HCT116 (cell line): ENCODE data around the gene ZNF8. TPM values are rescaled to one million over a fixed set of nuclear protein-coding genes. Genes with fewer than 3 reads are reported as not detected.

Source experiments
- ATAC-seq: fragments of 200-7000 bp; cut with Tn5 transposase; 2 replicates; pipeline ENCODE4 v1.9.1; 2020; ENCODE audit warnings: mild to moderate bottlenecking, moderate library complexity
- BruUV-seq: library from RNA; stranded (reverse); fragments of 400-500 nt; replicated peaks from 2 replicates; lab custom pipeline; 2021; lab: Mats Ljungman, UMichigan
- CTCF ChIA-PET: fragments of 300-600 bp; sonication (Branson Sonifier 250); formaldehyde crosslinking; loops from one replicate; lab custom pipeline; 2021; ENCODE audit warnings: antibody characterized with exemption; lab: Charles Lee
- POLR2A ChIA-PET: fragments of 300-600, 350-600 bp; sonication (Branson Sonifier 250); formaldehyde crosslinking; loops from one replicate; lab custom pipeline; 2021; ENCODE audit warnings: antibody characterized with exemption; lab: Charles Lee
- RAD21 ChIA-PET, 2 experiments: fragments of 300-600 bp; sonication (Branson Sonifier 250); formaldehyde crosslinking; loops; one replicate each; lab custom pipeline; 2023; ENCODE audit warnings: low total read pairs in 2 of 2; ENCODE audit not compliant: uncharacterized antibody in 2 of 2, unreplicated experiment in 2 of 2, low non-redundant PET in 1 of 2; lab: Charles Lee
- DNase-seq: peaks from one replicate; pipeline ENCODE4 v3.0.0-alpha.2; 2010; ENCODE audit warnings: low read depth, low spot score
- H2AFZ ChIP-seq: fragments of 200-600 bp; shearing (Covaris generic), sonication (generic); 2 replicates; pipeline ENCODE4 v1.6.1; 2017; ENCODE audit warnings: low read depth, mixed run types, mixed read lengths, antibody characterized with exemption, low read length; ENCODE audit not compliant: poor library complexity, severe bottlenecking
- H3K27ac ChIP-seq: 2 replicates; pipeline ENCODE4 v1.5.1; 2012; ENCODE audit warnings: low read depth, low read length
- H3K27me3 ChIP-seq: fragments of 200-600 bp; sonication (generic); 2 replicates; pipeline ENCODE4 v1.6.1; 2016; ENCODE audit warnings: mixed run types, low read length, mixed read lengths; ENCODE audit not compliant: insufficient read depth
- H3K36me3 ChIP-seq, 2 experiments: fragments of 200-500 bp in 1 of 2; fragments of 200-600 bp in 1 of 2; sonication (Bioruptor generic) in 1 of 2; sonication (generic) in 1 of 2; 2 replicates each; pipeline versions ENCODE4 v1.5.1 to v1.6.1; 2014 to 2016; ENCODE audit warnings: low read length in 2 of 2, inconsistent platforms in 1 of 2, mixed read lengths in 1 of 2, mixed run types in 1 of 2; ENCODE audit not compliant: insufficient read depth in 2 of 2, control insufficient read depth in 1 of 2
- H3K4me1 ChIP-seq, 2 experiments: fragments of 200-600 bp in 1 of 2; sonication (generic) in 1 of 2; 2 replicates each; pipeline versions ENCODE4 v1.5.1 to v1.6.1; 2012 to 2017; ENCODE audit warnings: low read length in 2 of 2, inconsistent platforms in 1 of 2, mild to moderate bottlenecking in 1 of 2, mixed read lengths in 1 of 2, mixed run types in 1 of 2, moderate library complexity in 1 of 2; ENCODE audit not compliant: insufficient read depth in 2 of 2, control insufficient read depth in 1 of 2
- H3K4me2 ChIP-seq: fragments of 200-600 bp; sonication (generic); 2 replicates; pipeline ENCODE4 v1.6.1; 2017; ENCODE audit warnings: mixed run types, low read length, mixed read lengths
- H3K4me3 ChIP-seq, 2 experiments: fragments of 200-600 bp in 1 of 2; sonication (generic) in 1 of 2; replicated peaks in 1 of 2; 2 replicates each; pipeline ENCODE4 v1.5.1; 2011 to 2016; ENCODE audit warnings: low read length in 2 of 2, control low read depth in 1 of 2, low read depth in 1 of 2, mild to moderate bottlenecking in 1 of 2, mixed read lengths in 1 of 2, mixed run types in 1 of 2
- H3K79me2 ChIP-seq: fragments of 200-600 bp; sonication (generic); 2 replicates; pipeline ENCODE4 v1.6.1; 2017; ENCODE audit warnings: mild to moderate bottlenecking, mixed run types, low read length, moderate library complexity, mixed read lengths; ENCODE audit not compliant: insufficient read depth
- H3K9ac ChIP-seq: fragments of 200-600 bp; sonication (generic); 2 replicates; pipeline ENCODE4 v1.6.1; 2016; ENCODE audit warnings: low read length, mixed read lengths
- H3K9me2 ChIP-seq: fragments of 200-600 bp; sonication (generic), shearing (Covaris generic); 2 replicates; pipeline ENCODE4 v1.6.1; 2017; ENCODE audit warnings: mixed run types, mild to moderate bottlenecking, moderate library complexity; ENCODE audit not compliant: insufficient read depth
- H3K9me3 ChIP-seq, 2 experiments: fragments of 200-500 bp in 1 of 2; fragments of 200-600 bp in 1 of 2; sonication (Bioruptor generic) in 1 of 2; sonication (generic) in 1 of 2; 2 replicates each; pipeline ENCODE4 v1.6.1; 2014 to 2017; ENCODE audit warnings: low read length in 2 of 2, mixed read lengths in 2 of 2, inconsistent platforms in 1 of 2, low read depth in 1 of 2, mild to moderate bottlenecking in 1 of 2, mixed run types in 1 of 2, moderate library complexity in 1 of 2; ENCODE audit not compliant: control insufficient read depth in 1 of 2, insufficient read depth in 1 of 2
- H4K20me1 ChIP-seq: fragments of 200-600 bp; sonication (generic), shearing (Covaris generic); 2 replicates; pipeline ENCODE4 v1.6.1; 2017; ENCODE audit warnings: mixed run types, mild to moderate bottlenecking, moderate library complexity; ENCODE audit not compliant: insufficient read depth
- CBX3 ChIP-seq: IDR thresholded peaks from 2 replicates; pipeline ENCODE4 v1.6.1; 2012; ENCODE audit warnings: low read depth
- CTCF ChIP-seq, 3 experiments: fragments of 200-600 bp in 1 of 3; sonication (generic) in 1 of 3; IDR thresholded peaks in 2 of 3; conservative IDR thresholded peaks in 1 of 3; 2 replicates each; pipeline ENCODE4 v1.5.1; 2012 to 2017; ENCODE audit warnings: low read depth in 2 of 3, low read length in 2 of 3, antibody characterized with exemption in 1 of 3, borderline replicate concordance in 1 of 3, control low read depth in 1 of 3, mild to moderate bottlenecking in 1 of 3, mixed read lengths in 1 of 3, mixed run types in 1 of 3, moderate library complexity in 1 of 3; ENCODE audit not compliant: insufficient read depth in 1 of 3
- ELF1 ChIP-seq: IDR thresholded peaks from 2 replicates; pipeline ENCODE4 v1.6.1; 2012; ENCODE audit warnings: low read depth, borderline replicate concordance
- EZH2phosphoT487 ChIP-seq: fragments of 200-600 bp; IDR thresholded peaks from 2 replicates; pipeline ENCODE4 v1.6.1; 2018; ENCODE audit warnings: antibody characterized with exemption, borderline replicate concordance
- FOSL1 ChIP-seq: IDR thresholded peaks from 2 replicates; pipeline ENCODE4 v1.6.1; 2012; ENCODE audit warnings: low read depth
- SP1 ChIP-seq: IDR thresholded peaks from 2 replicates; pipeline ENCODE4 v1.6.1; 2012; ENCODE audit warnings: low read depth
- TCF7L2 ChIP-seq: IDR thresholded peaks from 2 replicates; pipeline ENCODE4 v1.7.0; 2011; ENCODE audit warnings: borderline replicate concordance, inconsistent platforms; ENCODE audit not compliant: insufficient read depth, insufficient read length; ENCODE audit errors: extremely low read depth
- ZBTB33 ChIP-seq: IDR thresholded peaks from 2 replicates; pipeline ENCODE4 v1.6.1; 2011; ENCODE audit warnings: mild to moderate bottlenecking, low read length, moderate library complexity; ENCODE audit not compliant: insufficient replicate concordance; ENCODE audit errors: extremely low read depth
- ZFX ChIP-seq: fragments of 450-650 bp; IDR thresholded peaks from 2 replicates; pipeline ENCODE4 v1.6.1; 2017
- ZNF274 ChIP-seq: fragments of 200-500 bp; sonication (Bioruptor generic); IDR thresholded peaks from 2 replicates; pipeline ENCODE4 v1.6.1; 2014; ENCODE audit warnings: mild to moderate bottlenecking, low read depth, low read length, inconsistent platforms
- intact Hi-C: fragments of 100-400 bp; cut with micrococcal nuclease; formaldehyde crosslinking; loops from 2 replicates; pipeline ENCODE4 v1.10.0; 2022
- total RNA-seq: library from RNA; stranded (reverse); gene quantifications from one replicate; pipeline ENCODE4 v1.2.1, GENCODE V29; 2021; ENCODE audit not compliant: unreplicated experiment
- TF ChIP-seq, protein P1 (sequence below): IDR thresholded peaks from 2 replicates; pipeline ENCODE4 v1.6.1; 2012; ENCODE audit warnings: low read depth

Gene ZNF8
- total RNA-seq, 1 experiment from 2014 or later: 6.4 TPM

GRCh38 chr19:58336820-58337219, 58.1 kb downstream of the ZNF8 start (continued):
- no peak for TF ChIP-seq TCF7L2

DNA sequence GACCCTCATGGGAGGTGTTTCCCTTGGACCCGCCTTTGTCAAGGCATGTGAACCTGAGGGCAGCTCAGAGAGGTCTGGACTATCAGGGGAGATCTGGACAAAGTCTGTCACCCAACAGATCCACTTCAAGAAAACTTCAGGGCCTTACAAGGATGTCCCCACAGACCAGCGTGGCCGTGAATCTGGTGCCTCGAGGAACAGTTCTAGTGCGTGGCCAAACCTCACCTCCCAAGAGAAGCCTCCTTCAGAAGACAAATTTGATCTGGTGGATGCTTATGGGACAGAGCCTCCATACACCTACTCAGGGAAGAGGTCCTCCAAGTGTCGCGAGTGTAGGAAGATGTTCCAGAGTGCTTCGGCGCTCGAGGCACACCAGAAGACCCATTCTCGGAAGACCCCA, 59.6 kb downstream of the ZNF8 start:
- Histone ChIP-seq H3K9ac (no peak overlapping the region), H4K20me1 (no peaks in the 10 kb centered on the region), H3K9me2 (no peaks in the 10 kb centered on the region), H3K27me3 (no peaks in the 10 kb centered on the region), H3K4me3 (no peak overlapping the region), H3K27ac (no peak overlapping the region), H3K4me1 (no peaks in the 10 kb centered on the region), H2AFZ (no peak overlapping the region), H3K36me3 (peaks cover 0 to 21% of the 10 kb centered on the region in 2 experiments; a peak in 1 of 4 replicates), H3K9me3 (peaks cover 0 to 4% of the 10 kb centered on the region in 2 experiments; a peak in 1 of 4 replicates), H3K4me2 (no peak overlapping the region), H3K79me2 (no peaks in the 10 kb centered on the region)
- no peak for ATAC-seq
- no peak for TF ChIP-seq ZFX
- TF ChIP-seq SP1: no peak
- TF ChIP-seq ELF1: no peak
- TF ChIP-seq EZH2phosphoT487: no peak
- TF ChIP-seq, protein P1, sequence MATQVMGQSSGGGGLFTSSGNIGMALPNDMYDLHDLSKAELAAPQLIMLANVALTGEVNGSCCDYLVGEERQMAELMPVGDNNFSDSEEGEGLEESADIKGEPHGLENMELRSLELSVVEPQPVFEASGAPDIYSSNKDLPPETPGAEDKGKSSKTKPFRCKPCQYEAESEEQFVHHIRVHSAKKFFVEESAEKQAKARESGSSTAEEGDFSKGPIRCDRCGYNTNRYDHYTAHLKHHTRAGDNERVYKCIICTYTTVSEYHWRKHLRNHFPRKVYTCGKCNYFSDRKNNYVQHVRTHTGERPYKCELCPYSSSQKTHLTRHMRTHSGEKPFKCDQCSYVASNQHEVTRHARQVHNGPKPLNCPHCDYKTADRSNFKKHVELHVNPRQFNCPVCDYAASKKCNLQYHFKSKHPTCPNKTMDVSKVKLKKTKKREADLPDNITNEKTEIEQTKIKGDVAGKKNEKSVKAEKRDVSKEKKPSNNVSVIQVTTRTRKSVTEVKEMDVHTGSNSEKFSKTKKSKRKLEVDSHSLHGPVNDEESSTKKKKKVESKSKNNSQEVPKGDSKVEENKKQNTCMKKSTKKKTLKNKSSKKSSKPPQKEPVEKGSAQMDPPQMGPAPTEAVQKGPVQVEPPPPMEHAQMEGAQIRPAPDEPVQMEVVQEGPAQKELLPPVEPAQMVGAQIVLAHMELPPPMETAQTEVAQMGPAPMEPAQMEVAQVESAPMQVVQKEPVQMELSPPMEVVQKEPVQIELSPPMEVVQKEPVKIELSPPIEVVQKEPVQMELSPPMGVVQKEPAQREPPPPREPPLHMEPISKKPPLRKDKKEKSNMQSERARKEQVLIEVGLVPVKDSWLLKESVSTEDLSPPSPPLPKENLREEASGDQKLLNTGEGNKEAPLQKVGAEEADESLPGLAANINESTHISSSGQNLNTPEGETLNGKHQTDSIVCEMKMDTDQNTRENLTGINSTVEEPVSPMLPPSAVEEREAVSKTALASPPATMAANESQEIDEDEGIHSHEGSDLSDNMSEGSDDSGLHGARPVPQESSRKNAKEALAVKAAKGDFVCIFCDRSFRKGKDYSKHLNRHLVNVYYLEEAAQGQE: no peak
- no peak for TF ChIP-seq CTCF (IDR thresholded peaks at IDR 0.05 in 2 of 3, conservative IDR thresholded peaks at IDR 0.05 in 1 of 3; ENCODE audit: borderline replicate concordance in 1 of 3, insufficient read depth in 1 of 3, low read depth in 2 of 3, low read length in 2 of 3)
- TF ChIP-seq ZBTB33: no peak
- TF ChIP-seq FOSL1: no peak
- no peak for TF ChIP-seq CBX3
- no peak for TF ChIP-seq ZNF274
- ChIA-PET CTCF (no interaction called here), RAD21 (no interaction called here), POLR2A (no interaction called here)
- intact Hi-C loops: no loop called here
- no peak for DNase-seq
- no TSS peak for BruUV-seq
